ENCODE data around the gene TTC21A.

Gene TTC21A

GRCh38 chr3:39181408-39182335, 74.2 kb downstream of the TTC21A start:
- no peak for DNase-seq (ENCODE audit: low spot score)

- DNase-seq (ENCODE audit: low spot score) = peak; percentile 77
These were observed 76.0 kb downstream of the TTC21A start for GRCh38 chr3:39183211-39184080.

GRCh38 chr3:39184081-39184967, 76.8 kb downstream of the TTC21A start:
- DNase-seq (ENCODE audit: low spot score) = no peak

GRCh38 chr3:39184968-39185285, 77.4 kb downstream of the TTC21A start:
- DNase-seq (ENCODE audit: low spot score) = no peak

- no peak for DNase-seq (ENCODE audit: low spot score)
These were observed 78.0 kb downstream of the TTC21A start for GRCh38 chr3:39185326-39185958.

- no peak for DNase-seq (ENCODE audit: low spot score)
These were observed 78.6 kb downstream of the TTC21A start for GRCh38 chr3:39185959-39186691.

GRCh38 chr3:39186692-39187151, 79.2 kb downstream of the TTC21A start:
- DNase-seq (ENCODE audit: low spot score) = no peak

GRCh38 chr3:39187372-39188155, 80.1 kb downstream of the TTC21A start:
- no peak for DNase-seq (ENCODE audit: low spot score)

Measured in cerebellar cortex (tissue), 1 donor.